Stimulated activated CD8-positive, alpha-beta memory T cell treated with anti-CD3 and anti-CD28 coated beads, Interleukin-12 subunit alpha, Interleukin-12 subunit beta, amount 100 ng/mL, for 1 hour (primary cell): ENCODE results near the gene DENND6B.

Source experiments
- DNase-seq: peaks from one replicate; pipeline ENCODE4 v3.0.0-alpha.2; 2020; ENCODE audit warnings: low read depth

Gene DENND6B

DNA sequence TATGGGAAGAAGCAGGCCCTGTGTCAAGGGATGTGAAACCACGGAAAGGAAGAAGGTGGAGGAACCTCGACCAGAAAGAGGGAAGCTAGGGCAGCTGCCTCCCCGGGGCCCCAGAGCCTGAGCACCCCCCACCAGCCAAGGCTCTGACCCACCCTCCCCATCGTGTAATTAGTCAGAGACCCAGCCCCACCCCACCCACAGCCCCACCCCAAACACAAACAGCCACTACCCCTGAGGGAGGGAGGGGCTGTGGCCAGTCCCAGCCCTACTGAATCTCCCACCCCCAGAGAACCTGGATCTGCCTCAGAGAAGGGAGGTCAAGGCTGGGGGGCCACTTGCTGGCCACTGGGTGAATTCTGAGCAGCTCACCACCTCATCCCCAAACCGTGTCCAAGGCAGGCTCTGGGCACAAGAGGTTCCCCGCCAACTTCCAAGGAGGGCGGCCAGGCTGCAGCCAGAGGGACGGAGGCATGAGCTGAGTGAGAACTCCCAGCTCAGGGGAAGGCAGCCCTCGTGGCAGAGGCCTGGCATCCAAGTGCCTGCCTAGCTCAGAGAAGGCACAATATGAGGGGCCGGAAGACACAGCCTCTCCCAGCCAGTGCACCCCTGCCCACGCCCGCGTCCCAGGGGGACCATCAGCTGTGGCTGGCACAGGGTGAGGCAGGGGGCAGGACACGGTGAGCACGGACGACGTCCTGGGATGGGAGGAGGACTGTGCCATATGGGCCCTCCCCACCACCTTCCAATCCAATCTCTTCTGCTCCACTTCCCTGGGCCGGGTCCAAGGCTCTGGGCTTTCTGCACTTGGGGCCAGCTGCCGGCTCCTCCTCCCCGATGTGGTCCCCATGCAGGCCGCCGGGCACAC is 22.1 kb downstream of the DENND6B start:
- DNase-seq: no peak

GRCh38 chr22:50303848-50304527 is 22.8 kb downstream of the DENND6B start:
- DNase-seq: no peak

- no peak for DNase-seq
Measured at GRCh38 chr22:50303515-50303847, 23.3 kb downstream of the DENND6B start.

GRCh38 chr22:50302564-50302963 is 24.2 kb downstream of the DENND6B start:
- no peak for DNase-seq

GRCh38 chr22:50302041-50302541 is 24.7 kb downstream of the DENND6B start:
- DNase-seq: no peak

DNA sequence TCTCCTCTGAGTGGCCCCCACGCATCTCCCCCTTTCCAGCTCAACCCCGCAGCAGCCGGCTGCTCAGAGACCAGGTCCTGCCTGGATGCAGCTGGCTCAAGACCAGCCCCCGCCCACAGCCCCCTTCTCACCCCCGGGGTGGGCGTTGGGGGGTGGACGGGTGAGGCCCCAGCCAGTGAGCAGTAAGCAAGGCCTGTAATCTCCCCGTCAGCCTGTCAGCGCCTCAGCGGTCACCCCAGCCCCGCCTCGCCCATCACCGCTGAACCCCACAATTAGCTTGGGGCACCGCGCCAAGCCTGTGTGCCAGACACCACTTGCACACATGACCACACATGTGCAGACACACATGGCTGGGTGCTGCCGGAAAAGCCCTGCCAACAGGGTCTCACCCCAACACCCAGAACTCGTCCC is 25.2 kb downstream of the DENND6B start:
- no peak for DNase-seq

- no peak for DNase-seq
Measured at GRCh38 chr22:50300620-50301257, 26.1 kb downstream of the DENND6B start.

DNA sequence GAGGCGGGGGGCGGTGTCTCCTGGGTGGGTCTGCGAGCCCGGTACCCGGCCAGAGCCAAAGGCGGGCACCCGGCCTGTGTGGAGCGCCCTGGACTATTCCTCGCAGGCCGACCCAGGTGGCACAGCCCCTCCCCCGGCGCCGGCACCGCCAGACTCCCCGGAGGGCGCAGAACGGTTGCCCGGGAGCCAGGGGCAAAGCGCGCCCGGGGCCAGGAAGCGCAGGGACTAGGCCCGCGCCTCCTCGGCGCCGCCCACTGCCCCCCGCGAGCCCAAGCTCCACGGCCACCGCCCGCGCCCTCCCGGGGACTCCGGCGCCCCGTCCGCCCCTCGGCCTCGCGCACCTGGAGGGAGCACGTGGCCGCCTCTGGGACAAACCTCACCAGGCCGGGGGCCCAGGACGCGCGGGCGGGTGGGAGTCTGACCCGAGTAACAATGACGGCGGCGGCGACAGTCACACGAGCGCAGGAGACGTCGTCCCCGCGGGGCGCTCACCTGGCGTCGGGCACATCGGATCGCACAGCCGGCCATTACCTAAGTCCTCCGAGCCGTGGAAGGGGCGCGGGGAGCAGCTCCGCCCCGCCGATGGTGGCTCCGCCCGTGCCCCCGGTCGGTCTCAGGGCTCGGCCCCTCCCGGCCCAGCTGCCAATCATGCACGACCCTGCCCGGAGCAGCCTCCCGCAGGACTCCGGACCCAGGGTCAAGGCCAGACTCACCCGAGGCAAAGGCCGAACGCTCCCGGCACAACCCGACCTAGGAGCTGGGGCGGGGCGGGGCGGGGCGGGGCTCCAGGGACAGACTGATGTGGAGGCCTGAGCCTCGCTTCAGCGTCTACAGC is 26.8 kb downstream of the DENND6B start:
- DNase-seq: no peak

DNA sequence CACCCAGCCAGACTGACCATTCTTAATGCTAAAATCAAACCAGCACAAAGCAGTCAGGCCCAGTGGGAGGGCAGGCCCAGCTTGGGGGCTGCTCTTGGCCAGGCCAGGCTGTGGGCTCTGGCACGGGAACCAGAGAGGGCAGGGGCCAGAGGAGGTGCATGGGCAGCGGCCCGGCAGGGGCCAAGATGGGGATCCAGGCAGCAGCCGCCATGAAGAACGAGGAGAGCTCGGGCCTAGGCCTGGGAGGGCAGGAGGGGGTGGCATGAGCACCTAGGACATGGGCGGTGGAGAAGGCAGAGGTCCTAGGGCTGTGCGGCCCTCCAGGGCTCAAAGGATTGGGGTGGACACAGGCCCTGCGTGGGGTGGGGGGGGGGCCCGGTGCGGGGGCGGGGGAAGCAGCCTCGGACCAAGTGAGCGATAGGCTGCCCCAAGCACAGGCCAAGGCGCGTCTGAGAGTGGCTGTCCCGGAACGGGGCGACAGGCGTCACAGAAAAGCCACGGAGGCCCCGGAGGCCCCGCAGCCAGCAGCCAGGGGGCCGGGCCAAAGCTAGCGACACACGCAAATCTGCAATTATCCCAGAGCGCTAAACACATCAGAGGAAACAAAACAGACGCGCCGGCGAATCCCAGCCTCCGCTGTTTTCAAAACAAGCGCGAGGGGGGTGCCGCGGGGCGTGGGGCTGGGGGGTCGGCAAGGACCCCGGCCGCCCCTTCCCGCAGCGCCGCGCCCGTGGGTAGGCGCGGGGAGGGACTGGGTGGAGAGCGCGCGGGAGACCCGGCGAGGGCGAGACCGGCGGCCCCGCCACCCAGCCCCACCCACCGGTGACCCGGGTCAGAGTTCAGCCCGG is 27.7 kb downstream of the DENND6B start:
- no peak for DNase-seq

DNA sequence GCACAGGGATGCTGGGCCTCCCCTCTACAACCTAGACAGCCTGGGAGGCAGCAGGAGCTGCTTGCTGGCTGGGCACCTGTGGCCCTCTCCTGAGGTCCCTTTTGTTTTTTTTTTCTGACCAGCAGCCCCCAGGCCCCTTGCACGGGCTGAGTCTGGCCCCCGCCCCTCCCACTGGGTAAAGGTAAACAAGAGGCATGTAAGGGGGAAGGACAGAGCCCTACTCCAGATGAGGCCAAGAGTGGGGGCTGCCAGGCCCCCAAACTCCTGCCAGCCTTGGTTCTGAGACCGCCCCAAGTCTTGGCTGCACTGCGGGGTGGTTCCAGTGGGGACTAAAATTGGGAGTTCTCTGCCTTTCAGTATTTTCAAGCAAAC is 28.6 kb downstream of the DENND6B start:
- no peak for DNase-seq

GRCh38 chr22:50297510-50298265 is 29.1 kb downstream of the DENND6B start:
- DNase-seq: no peak

GRCh38 chr22:50296658-50297490 is 29.9 kb downstream of the DENND6B start:
- no peak for DNase-seq

- no peak for DNase-seq
Measured at GRCh38 chr22:50294319-50294656, 32.5 kb downstream of the DENND6B start.

GRCh38 chr22:50293441-50294318 is 33.1 kb downstream of the DENND6B start:
- DNase-seq: no peak

DNA sequence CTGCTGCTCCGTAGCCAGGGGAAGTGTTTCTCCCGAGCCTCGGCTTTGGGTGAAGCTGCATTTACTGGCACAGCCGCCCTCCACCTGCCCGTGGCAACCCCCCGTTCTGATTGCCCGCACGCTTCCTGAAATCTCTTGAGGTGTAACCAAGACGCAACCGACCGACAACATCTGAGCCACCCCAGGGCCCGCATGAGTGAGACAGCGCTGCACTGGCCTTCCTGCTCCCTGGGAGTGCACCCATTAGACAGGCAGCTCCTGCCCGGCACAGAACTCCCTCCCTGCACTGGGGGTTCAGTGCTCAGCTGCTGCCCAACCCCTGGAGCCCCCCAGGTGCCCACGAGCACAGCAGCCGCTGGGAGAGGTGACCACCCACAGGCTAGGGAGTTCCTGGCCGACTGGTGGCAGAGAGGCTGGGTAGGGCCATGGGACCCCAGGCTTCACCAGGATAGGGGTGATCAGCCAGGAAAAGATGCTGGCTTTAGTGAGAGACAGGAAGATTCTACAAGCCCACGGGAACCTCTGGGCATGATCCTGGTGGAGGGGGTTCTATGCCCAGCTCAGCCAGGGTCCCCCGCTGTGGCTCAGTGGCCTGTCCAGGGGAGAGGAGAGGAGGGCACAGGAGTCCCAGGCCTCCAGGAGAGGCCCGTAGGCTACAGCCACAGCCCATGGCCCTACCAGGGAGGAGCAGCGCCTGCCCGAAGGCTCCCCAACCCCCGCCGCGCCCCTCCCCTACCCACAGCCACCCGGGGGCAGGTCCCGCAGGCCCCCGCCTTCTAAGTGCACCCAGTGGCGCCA is 34.0 kb downstream of the DENND6B start:
- no peak for DNase-seq

DNA sequence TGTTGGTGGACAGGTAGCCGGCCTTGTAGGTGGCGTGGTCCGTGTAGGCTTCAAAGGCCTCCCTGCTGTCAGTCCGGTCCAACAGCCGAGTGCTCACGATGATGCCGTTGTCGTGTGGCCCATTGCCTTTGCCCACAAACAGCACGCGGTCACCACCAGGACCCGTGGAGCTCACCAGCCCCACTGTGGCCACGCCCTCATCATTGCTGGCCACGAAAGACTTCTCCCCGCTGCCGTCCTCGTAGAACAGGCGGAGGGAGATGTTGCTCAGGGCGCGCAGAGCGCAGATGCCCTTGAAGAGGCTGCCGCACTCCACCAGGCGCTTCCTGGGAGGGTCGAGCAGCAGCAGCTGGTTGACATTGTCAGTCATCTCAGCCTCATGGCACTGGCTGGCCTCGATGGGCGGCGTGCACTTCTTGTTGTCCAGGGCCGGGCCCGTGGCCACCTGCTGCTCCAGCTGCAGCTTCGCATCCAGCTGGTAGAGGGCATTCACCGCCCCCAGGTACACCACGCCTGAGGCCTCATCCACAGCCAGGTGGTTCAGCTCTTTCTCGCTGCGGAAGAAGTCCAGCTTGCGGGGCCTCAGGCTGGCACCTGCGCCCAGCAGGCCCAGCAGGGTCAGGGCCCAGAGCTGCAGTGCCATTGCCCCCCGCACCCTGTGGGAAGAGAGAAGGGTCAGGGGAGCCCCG is 36.7 kb downstream of the DENND6B start:
- no peak for DNase-seq
